ENCODE results near the gene TRIM66. TPM values are rescaled to one million over a fixed set of nuclear protein-coding genes. Genes with fewer than 3 reads are reported as not detected.

Gene TRIM66
- total RNA-seq (10 to 100 TPM in 1 of 2 donors, 1 to 10 TPM in 1; 3.2 to 14.3 TPM), polyA plus RNA-seq (1 to 10 TPM; 1.6 to 1.8 TPM)

GRCh38 chr11:8682303-8683114 is at the start of gene TRIM66, which contains the start of gene RPL27A:
Gene TRIM66, minus strand, starts transcription at chr11:8682665. Its CDS starts 10,391 bp downstream, at chr11:8672274.
Gene RPL27A, plus strand, starts transcription at chr11:8682792. Its CDS starts 22 bp downstream, at chr11:8682814.
- Histone ChIP-seq H3K4me3 (ENCODE audit: low read depth in 1 of 3, low read length in 3 of 3) (peak within 1 kb of the TSS; percentile 76 to 99 (median 84)), H3K27me3 (ENCODE audit: control insufficient read depth in 4 of 4, insufficient read depth in 4 of 4, low read length in 3 of 4) (no peaks in the 10 kb centered on the region), H3K36me3 (ENCODE audit: control insufficient read depth in 4 of 4, insufficient read depth in 3 of 4, low read depth in 1 of 4, low read length in 3 of 4) (peaks cover 5 to 31% (median 21%) of the 10 kb centered on the region in 4 donors), H3K4me1 (ENCODE audit: control insufficient read depth in 4 of 4, insufficient read depth in 4 of 4, low read length in 3 of 4) (peaks cover 5 to 32% (median 30%) of the 10 kb centered on the region in 4 donors), H3K27ac (ENCODE audit: low read depth in 1 of 2, low read length in 2 of 2) (peak within 1 kb of the TSS; percentile 82 to 83), H3K9ac (ENCODE audit: low read depth in 1 of 2, low read length in 2 of 2) (peak within 1 kb of the TSS; percentile 81 to 100), H3K9me3 (ENCODE audit: control insufficient read depth in 4 of 4, low read length in 3 of 4) (no peaks in the 10 kb centered on the region)
- under 1% methylated on average over 67 of the region's 67 CpGs for WGBS
- TF ChIP-seq YY1 (IDR thresholded peaks at IDR 0.05) (peak; percentile 89), FOXA1 (IDR thresholded peaks at IDR 0.05) (no peak), ZBTB33 (IDR thresholded peaks at IDR 0.05) (peak; percentile 100), JUND (IDR thresholded peaks at IDR 0.05) (no peak), NR2F2 (IDR thresholded peaks at IDR 0.05) (no peak), GABPA (IDR thresholded peaks at IDR 0.05 in 1 of 2, conservative IDR thresholded peaks at IDR 0.05 in 1 of 2) (peak; percentile 69 to 95), TAF1 (conservative IDR thresholded peaks at IDR 0.05) (peak; percentile 68), SP1 (IDR thresholded peaks at IDR 0.05) (peak; percentile 42), EGR1 (IDR thresholded peaks at IDR 0.05; ENCODE audit: low read depth in 2 of 2) (peak in 1 of 2 donors; percentile 56), RXRA (IDR thresholded peaks at IDR 0.05) (peak in 1 of 2 donors; percentile 13), FOXA2 (IDR thresholded peaks at IDR 0.05) (no peak), RAD21 (IDR thresholded peaks at IDR 0.05) (peak; percentile 41 to 56), HNF4G (IDR thresholded peaks at IDR 0.05) (no peak), HNF4A (conservative IDR thresholded peaks at IDR 0.05) (no peak), ATF3 (IDR thresholded peaks at IDR 0.05) (no peak)
- TF ChIP-seq, protein P1, sequence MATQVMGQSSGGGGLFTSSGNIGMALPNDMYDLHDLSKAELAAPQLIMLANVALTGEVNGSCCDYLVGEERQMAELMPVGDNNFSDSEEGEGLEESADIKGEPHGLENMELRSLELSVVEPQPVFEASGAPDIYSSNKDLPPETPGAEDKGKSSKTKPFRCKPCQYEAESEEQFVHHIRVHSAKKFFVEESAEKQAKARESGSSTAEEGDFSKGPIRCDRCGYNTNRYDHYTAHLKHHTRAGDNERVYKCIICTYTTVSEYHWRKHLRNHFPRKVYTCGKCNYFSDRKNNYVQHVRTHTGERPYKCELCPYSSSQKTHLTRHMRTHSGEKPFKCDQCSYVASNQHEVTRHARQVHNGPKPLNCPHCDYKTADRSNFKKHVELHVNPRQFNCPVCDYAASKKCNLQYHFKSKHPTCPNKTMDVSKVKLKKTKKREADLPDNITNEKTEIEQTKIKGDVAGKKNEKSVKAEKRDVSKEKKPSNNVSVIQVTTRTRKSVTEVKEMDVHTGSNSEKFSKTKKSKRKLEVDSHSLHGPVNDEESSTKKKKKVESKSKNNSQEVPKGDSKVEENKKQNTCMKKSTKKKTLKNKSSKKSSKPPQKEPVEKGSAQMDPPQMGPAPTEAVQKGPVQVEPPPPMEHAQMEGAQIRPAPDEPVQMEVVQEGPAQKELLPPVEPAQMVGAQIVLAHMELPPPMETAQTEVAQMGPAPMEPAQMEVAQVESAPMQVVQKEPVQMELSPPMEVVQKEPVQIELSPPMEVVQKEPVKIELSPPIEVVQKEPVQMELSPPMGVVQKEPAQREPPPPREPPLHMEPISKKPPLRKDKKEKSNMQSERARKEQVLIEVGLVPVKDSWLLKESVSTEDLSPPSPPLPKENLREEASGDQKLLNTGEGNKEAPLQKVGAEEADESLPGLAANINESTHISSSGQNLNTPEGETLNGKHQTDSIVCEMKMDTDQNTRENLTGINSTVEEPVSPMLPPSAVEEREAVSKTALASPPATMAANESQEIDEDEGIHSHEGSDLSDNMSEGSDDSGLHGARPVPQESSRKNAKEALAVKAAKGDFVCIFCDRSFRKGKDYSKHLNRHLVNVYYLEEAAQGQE (IDR thresholded peaks at IDR 0.05) = peak; percentile 81
- TF ChIP-seq, protein P2, sequence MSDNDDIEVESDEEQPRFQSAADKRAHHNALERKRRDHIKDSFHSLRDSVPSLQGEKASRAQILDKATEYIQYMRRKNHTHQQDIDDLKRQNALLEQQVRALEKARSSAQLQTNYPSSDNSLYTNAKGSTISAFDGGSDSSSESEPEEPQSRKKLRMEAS (IDR thresholded peaks at IDR 0.05) = peak; percentile 57
- TF ChIP-seq, protein P3, sequence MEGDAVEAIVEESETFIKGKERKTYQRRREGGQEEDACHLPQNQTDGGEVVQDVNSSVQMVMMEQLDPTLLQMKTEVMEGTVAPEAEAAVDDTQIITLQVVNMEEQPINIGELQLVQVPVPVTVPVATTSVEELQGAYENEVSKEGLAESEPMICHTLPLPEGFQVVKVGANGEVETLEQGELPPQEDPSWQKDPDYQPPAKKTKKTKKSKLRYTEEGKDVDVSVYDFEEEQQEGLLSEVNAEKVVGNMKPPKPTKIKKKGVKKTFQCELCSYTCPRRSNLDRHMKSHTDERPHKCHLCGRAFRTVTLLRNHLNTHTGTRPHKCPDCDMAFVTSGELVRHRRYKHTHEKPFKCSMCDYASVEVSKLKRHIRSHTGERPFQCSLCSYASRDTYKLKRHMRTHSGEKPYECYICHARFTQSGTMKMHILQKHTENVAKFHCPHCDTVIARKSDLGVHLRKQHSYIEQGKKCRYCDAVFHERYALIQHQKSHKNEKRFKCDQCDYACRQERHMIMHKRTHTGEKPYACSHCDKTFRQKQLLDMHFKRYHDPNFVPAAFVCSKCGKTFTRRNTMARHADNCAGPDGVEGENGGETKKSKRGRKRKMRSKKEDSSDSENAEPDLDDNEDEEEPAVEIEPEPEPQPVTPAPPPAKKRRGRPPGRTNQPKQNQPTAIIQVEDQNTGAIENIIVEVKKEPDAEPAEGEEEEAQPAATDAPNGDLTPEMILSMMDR (IDR thresholded peaks at IDR 0.05; ENCODE audit: low read depth, low read length, missing input control) = no peak
- DNase-seq (ENCODE audit: low spot score) = peak; percentile 99

All from liver (tissue), 9 donors.